Measurements from ENCODE around the gene SLC25A13. TPM values are rescaled to one million over a fixed set of nuclear protein-coding genes. Genes with fewer than 3 reads are reported as not detected.

SLC25A13 gene
- total and polyA plus RNA-seq, 2 of the 13 experiments (the other 11 are each of a cell fraction or from before 2014, with no cell fraction given), result 36.2 to 84.9 TPM

GRCh38 chr7:96321658-96322372 lies at the start of gene SLC25A13 (continued):
- TF ChIP-seq, protein P1, sequence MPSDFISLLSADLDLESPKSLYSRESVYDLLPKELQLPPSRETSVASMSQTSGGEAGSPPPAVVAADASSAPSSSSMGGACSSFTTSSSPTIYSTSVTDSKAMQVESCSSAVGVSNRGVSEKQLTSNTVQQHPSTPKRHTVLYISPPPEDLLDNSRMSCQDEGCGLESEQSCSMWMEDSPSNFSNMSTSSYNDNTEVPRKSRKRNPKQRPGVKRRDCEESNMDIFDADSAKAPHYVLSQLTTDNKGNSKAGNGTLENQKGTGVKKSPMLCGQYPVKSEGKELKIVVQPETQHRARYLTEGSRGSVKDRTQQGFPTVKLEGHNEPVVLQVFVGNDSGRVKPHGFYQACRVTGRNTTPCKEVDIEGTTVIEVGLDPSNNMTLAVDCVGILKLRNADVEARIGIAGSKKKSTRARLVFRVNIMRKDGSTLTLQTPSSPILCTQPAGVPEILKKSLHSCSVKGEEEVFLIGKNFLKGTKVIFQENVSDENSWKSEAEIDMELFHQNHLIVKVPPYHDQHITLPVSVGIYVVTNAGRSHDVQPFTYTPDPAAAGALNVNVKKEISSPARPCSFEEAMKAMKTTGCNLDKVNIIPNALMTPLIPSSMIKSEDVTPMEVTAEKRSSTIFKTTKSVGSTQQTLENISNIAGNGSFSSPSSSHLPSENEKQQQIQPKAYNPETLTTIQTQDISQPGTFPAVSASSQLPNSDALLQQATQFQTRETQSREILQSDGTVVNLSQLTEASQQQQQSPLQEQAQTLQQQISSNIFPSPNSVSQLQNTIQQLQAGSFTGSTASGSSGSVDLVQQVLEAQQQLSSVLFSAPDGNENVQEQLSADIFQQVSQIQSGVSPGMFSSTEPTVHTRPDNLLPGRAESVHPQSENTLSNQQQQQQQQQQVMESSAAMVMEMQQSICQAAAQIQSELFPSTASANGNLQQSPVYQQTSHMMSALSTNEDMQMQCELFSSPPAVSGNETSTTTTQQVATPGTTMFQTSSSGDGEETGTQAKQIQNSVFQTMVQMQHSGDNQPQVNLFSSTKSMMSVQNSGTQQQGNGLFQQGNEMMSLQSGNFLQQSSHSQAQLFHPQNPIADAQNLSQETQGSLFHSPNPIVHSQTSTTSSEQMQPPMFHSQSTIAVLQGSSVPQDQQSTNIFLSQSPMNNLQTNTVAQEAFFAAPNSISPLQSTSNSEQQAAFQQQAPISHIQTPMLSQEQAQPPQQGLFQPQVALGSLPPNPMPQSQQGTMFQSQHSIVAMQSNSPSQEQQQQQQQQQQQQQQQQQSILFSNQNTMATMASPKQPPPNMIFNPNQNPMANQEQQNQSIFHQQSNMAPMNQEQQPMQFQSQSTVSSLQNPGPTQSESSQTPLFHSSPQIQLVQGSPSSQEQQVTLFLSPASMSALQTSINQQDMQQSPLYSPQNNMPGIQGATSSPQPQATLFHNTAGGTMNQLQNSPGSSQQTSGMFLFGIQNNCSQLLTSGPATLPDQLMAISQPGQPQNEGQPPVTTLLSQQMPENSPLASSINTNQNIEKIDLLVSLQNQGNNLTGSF (CRISPR knock-in tag; IDR thresholded peaks at IDR 0.05), result peak; percentile 51
- TF ChIP-seq, protein P2, sequence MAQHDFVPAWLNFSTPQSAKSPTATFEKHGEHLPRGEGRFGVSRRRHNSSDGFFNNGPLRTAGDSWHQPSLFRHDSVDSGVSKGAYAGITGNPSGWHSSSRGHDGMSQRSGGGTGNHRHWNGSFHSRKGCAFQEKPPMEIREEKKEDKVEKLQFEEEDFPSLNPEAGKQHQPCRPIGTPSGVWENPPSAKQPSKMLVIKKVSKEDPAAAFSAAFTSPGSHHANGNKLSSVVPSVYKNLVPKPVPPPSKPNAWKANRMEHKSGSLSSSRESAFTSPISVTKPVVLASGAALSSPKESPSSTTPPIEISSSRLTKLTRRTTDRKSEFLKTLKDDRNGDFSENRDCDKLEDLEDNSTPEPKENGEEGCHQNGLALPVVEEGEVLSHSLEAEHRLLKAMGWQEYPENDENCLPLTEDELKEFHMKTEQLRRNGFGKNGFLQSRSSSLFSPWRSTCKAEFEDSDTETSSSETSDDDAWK (CRISPR knock-in tag; IDR thresholded peaks at IDR 0.05), result no peak
- no peak for TF ChIP-seq ZNF800 (CRISPR knock-in tag; IDR thresholded peaks at IDR 0.05)
- TF ChIP-seq ZNF18 (CRISPR knock-in tag; IDR thresholded peaks at IDR 0.05; ENCODE audit: insufficient replicate concordance), result no peak
- no peak; the same call in 1 of the 2 replicates for TF ChIP-seq HNF4G (IDR thresholded peaks at IDR 0.05; ENCODE audit: borderline replicate concordance, low read depth, low read length)
- TF ChIP-seq HNF4G (CRISPR knock-in tag; IDR thresholded peaks at IDR 0.05; ENCODE audit: borderline replicate concordance, low read depth), result no peak
- TF ChIP-seq, protein P3, sequence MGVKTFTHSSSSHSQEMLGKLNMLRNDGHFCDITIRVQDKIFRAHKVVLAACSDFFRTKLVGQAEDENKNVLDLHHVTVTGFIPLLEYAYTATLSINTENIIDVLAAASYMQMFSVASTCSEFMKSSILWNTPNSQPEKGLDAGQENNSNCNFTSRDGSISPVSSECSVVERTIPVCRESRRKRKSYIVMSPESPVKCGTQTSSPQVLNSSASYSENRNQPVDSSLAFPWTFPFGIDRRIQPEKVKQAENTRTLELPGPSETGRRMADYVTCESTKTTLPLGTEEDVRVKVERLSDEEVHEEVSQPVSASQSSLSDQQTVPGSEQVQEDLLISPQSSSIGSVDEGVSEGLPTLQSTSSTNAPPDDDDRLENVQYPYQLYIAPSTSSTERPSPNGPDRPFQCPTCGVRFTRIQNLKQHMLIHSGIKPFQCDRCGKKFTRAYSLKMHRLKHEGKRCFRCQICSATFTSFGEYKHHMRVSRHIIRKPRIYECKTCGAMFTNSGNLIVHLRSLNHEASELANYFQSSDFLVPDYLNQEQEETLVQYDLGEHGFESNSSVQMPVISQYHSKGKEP (CRISPR knock-in tag; IDR thresholded peaks at IDR 0.05), result peak; percentile 93; the same call in 1 of the 2 replicates
- TF ChIP-seq, protein P4, sequence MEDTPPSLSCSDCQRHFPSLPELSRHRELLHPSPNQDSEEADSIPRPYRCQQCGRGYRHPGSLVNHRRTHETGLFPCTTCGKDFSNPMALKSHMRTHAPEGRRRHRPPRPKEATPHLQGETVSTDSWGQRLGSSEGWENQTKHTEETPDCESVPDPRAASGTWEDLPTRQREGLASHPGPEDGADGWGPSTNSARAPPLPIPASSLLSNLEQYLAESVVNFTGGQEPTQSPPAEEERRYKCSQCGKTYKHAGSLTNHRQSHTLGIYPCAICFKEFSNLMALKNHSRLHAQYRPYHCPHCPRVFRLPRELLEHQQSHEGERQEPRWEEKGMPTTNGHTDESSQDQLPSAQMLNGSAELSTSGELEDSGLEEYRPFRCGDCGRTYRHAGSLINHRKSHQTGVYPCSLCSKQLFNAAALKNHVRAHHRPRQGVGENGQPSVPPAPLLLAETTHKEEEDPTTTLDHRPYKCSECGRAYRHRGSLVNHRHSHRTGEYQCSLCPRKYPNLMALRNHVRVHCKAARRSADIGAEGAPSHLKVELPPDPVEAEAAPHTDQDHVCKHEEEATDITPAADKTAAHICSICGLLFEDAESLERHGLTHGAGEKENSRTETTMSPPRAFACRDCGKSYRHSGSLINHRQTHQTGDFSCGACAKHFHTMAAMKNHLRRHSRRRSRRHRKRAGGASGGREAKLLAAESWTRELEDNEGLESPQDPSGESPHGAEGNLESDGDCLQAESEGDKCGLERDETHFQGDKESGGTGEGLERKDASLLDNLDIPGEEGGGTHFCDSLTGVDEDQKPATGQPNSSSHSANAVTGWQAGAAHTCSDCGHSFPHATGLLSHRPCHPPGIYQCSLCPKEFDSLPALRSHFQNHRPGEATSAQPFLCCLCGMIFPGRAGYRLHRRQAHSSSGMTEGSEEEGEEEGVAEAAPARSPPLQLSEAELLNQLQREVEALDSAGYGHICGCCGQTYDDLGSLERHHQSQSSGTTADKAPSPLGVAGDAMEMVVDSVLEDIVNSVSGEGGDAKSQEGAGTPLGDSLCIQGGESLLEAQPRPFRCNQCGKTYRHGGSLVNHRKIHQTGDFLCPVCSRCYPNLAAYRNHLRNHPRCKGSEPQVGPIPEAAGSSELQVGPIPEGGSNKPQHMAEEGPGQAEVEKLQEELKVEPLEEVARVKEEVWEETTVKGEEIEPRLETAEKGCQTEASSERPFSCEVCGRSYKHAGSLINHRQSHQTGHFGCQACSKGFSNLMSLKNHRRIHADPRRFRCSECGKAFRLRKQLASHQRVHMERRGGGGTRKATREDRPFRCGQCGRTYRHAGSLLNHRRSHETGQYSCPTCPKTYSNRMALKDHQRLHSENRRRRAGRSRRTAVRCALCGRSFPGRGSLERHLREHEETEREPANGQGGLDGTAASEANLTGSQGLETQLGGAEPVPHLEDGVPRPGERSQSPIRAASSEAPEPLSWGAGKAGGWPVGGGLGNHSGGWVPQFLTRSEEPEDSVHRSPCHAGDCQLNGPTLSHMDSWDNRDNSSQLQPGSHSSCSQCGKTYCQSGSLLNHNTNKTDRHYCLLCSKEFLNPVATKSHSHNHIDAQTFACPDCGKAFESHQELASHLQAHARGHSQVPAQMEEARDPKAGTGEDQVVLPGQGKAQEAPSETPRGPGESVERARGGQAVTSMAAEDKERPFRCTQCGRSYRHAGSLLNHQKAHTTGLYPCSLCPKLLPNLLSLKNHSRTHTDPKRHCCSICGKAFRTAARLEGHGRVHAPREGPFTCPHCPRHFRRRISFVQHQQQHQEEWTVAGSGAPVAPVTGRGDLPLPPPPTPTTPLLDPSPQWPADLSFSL (CRISPR knock-in tag; IDR thresholded peaks at IDR 0.05), result 0 out of 2 replicates have a peak, but pooled peaks have one; percentile 52
